ENCODE results near the gene ADAMTS19.

DNA sequence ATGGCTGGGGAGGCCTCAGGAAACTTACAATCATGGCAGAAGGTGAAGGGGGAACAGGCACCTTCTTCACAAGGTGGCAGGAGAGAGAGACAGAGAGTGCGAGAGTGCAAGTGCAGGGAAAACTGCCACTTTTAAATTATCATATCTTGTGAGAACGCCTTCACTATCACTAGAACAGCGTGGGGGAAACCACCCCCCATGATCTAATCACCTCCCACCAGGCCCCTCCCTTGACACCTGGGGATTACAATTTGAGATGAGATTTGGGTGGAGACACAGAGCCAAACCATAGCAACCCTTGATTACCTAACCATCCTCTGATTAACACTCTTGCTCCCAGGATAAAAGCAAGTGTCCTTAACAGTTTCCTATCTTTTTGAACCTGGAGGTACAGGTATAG lies 21.1 kb downstream of the ADAMTS19 start:
- TF ChIP-seq, protein P1, sequence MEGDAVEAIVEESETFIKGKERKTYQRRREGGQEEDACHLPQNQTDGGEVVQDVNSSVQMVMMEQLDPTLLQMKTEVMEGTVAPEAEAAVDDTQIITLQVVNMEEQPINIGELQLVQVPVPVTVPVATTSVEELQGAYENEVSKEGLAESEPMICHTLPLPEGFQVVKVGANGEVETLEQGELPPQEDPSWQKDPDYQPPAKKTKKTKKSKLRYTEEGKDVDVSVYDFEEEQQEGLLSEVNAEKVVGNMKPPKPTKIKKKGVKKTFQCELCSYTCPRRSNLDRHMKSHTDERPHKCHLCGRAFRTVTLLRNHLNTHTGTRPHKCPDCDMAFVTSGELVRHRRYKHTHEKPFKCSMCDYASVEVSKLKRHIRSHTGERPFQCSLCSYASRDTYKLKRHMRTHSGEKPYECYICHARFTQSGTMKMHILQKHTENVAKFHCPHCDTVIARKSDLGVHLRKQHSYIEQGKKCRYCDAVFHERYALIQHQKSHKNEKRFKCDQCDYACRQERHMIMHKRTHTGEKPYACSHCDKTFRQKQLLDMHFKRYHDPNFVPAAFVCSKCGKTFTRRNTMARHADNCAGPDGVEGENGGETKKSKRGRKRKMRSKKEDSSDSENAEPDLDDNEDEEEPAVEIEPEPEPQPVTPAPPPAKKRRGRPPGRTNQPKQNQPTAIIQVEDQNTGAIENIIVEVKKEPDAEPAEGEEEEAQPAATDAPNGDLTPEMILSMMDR (IDR thresholded peaks at IDR 0.05), result no peak
- no peak for TF ChIP-seq POLR2A (IDR thresholded peaks at IDR 0.05)
